ENCODE data around the gene GALNT18. TPM values are rescaled to one million over a fixed set of nuclear protein-coding genes. Genes with fewer than 3 reads are reported as not detected.

GALNT18 gene
- polyA plus RNA-seq, 1 experiment, result 4.8 TPM

DNA sequence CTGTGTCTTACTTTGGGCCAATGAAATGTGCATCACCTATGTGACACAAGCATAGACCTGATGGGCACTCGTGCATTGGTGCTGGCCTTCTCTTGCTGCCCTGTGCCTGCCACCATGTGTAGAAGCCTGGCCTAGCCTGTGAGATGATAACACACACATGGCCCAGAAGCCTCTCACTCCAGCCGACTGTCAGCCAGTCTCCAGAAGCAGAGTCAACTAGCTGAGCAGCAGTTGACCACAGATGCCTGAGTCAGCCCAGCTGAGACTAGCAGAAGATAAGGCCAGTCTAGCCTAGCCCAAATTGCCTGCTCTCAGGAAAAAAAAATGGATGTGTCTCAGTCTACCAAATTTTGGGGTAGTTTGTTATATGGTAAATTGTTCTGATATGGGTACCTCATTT is 314.9 kb downstream of the GALNT18 start:
- ChIA-PET CTCF (no interaction called here), POLR2A (no interaction called here)
- H3K27me3 ChIP-seq (ENCODE audit: control insufficient read depth, insufficient read depth, low read length), result peaks cover 2% of the 10 kb centered on the region
- DNase-seq (ENCODE audit: low read depth, low spot score), result no peak
- H3K9me3 ChIP-seq (ENCODE audit: control insufficient read depth, insufficient read depth, low read length), result no peaks in the 10 kb centered on the region
- TF ChIP-seq, protein P1, sequence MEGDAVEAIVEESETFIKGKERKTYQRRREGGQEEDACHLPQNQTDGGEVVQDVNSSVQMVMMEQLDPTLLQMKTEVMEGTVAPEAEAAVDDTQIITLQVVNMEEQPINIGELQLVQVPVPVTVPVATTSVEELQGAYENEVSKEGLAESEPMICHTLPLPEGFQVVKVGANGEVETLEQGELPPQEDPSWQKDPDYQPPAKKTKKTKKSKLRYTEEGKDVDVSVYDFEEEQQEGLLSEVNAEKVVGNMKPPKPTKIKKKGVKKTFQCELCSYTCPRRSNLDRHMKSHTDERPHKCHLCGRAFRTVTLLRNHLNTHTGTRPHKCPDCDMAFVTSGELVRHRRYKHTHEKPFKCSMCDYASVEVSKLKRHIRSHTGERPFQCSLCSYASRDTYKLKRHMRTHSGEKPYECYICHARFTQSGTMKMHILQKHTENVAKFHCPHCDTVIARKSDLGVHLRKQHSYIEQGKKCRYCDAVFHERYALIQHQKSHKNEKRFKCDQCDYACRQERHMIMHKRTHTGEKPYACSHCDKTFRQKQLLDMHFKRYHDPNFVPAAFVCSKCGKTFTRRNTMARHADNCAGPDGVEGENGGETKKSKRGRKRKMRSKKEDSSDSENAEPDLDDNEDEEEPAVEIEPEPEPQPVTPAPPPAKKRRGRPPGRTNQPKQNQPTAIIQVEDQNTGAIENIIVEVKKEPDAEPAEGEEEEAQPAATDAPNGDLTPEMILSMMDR (IDR thresholded peaks at IDR 0.05; ENCODE audit: low read depth, low read length), result no peak
- H3K4me3 ChIP-seq (ENCODE audit: low read depth, low read length), result no peak overlapping the region
- H3K27ac ChIP-seq (ENCODE audit: low read depth, low read length), result no peak overlapping the region

DNA sequence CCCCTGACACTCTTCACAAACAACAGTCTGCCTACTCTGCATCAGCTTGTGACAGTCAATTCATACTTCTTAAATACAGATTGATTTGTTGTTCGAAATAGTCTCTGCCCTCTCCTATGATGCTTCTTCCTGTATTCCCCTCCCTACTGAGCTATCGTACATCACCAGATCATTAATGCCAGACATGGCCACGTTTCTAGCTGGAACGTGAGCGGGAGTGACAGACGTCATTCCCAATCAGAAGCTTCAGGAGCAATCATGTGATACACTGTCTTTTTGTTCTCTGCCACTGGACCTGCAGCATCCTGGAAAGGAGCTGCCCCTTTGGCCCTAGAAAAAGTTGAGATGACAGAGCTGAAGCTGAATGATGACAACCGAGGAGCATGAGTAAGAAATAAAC is 317.3 kb downstream of the GALNT18 start:
- no peak overlapping the region for H3K4me3 ChIP-seq (ENCODE audit: low read depth, low read length)
- no peak for DNase-seq (ENCODE audit: low read depth, low spot score)
- TF ChIP-seq, protein P1 (IDR thresholded peaks at IDR 0.05; ENCODE audit: low read depth, low read length), result no peak
- POLR2A ChIA-PET, result no interaction called here
- H3K27ac ChIP-seq (ENCODE audit: low read depth, low read length), result no peak overlapping the region
- no peaks in the 10 kb centered on the region for H3K9me3 ChIP-seq (ENCODE audit: control insufficient read depth, insufficient read depth, low read length)
- peaks cover 5% of the 10 kb centered on the region for H3K27me3 ChIP-seq (ENCODE audit: control insufficient read depth, insufficient read depth, low read length)
- CTCF ChIA-PET, result no interaction called here

DNA sequence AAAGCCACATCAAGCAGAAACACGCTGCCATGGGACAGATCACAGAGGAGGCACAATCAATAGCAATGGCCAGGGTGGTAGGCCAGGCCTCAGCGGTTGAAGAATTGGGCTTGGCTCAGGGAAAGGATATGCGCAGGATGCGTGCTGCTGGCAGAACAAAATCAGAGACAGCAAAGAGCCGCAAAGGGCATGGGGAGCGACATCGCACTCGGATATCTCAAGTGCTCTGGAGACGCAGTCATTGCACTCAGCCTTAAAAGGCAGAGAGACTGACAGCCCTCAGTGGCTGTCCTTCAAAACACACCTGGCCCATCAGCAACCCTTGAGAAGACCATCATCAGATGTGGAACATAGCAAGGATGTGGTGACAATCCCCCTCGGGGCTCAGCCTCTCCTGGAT is 319.2 kb downstream of the GALNT18 start:
- TF ChIP-seq, protein P1 (IDR thresholded peaks at IDR 0.05; ENCODE audit: low read depth, low read length), result no peak
- H3K4me3 ChIP-seq (ENCODE audit: low read depth, low read length), result no peak overlapping the region
- no peaks in the 10 kb centered on the region; the same call in 1 of the 2 replicates for H3K9me3 ChIP-seq (ENCODE audit: control insufficient read depth, insufficient read depth, low read length)
- H3K27me3 ChIP-seq (ENCODE audit: control insufficient read depth, insufficient read depth, low read length), result peaks cover 8% of the 10 kb centered on the region
- H3K27ac ChIP-seq (ENCODE audit: low read depth, low read length), result no peak overlapping the region
- ChIA-PET POLR2A (no interaction called here), CTCF (no interaction called here)
- no peak for DNase-seq (ENCODE audit: low read depth, low spot score)

DNA sequence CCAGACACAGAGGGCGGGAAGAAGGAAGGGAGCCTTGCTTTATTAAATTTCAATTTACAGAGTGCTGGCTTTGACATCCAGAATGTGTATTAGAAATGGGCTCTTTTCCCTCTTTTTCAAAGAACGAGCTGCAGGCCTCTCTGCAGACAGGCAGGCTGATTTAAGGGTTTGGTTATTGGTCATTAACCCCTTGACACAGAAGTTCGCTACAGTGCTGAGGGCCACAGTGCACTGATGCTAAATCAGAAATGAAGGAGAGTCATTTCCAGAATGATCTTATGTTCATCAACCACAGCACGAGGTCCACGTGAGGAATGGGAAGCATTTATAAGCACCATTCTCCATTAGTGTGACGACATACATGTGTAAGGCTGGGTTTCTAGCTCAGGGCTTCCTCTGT is 320.6 kb downstream of the GALNT18 start:
- no peak overlapping the region for H3K27ac ChIP-seq (ENCODE audit: low read depth, low read length)
- ChIA-PET CTCF (no interaction called here), POLR2A (no interaction called here)
- DNase-seq (ENCODE audit: low read depth, low spot score), result no peak
- no peaks in the 10 kb centered on the region; the same call in 1 of the 2 replicates for H3K9me3 ChIP-seq (ENCODE audit: control insufficient read depth, insufficient read depth, low read length)
- H3K27me3 ChIP-seq (ENCODE audit: control insufficient read depth, insufficient read depth, low read length), result peaks cover 14% of the 10 kb centered on the region
- H3K4me3 ChIP-seq (ENCODE audit: low read depth, low read length), result no peak overlapping the region
- TF ChIP-seq, protein P1 (IDR thresholded peaks at IDR 0.05; ENCODE audit: low read depth, low read length), result no peak

DNA sequence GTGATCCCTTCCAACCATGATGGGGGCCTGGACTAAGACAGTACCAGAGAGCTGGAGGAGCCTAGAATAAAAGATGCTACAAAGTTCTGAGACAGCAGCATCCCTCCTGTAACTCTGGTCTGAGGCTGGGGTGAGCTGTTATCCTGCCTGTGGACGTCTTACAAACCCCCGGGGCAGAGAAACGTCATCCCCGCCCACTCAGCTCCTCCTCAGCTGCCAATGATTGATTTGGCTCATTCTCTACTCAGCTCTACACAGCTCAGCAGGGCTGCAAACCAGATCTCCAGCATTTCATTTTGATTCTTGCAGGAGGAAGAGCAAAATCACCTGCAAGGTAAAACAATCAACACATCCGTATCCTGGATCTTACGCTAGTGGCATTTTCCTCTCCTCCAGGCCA is 324.2 kb downstream of the GALNT18 start:
- H3K27me3 ChIP-seq (ENCODE audit: control insufficient read depth, insufficient read depth, low read length), result peaks cover 15% of the 10 kb centered on the region
- H3K9me3 ChIP-seq (ENCODE audit: control insufficient read depth, insufficient read depth, low read length), result no peaks in the 10 kb centered on the region; the same call in 1 of the 2 replicates
- DNase-seq (ENCODE audit: low read depth, low spot score), result peak; percentile 11
- H3K4me3 ChIP-seq (ENCODE audit: low read depth, low read length), result no peak overlapping the region
- H3K27ac ChIP-seq (ENCODE audit: low read depth, low read length), result no peak overlapping the region
- POLR2A ChIA-PET, result no interaction called here
- CTCF ChIA-PET, result interaction anchor here (0.6 kb wide), 1 partner anchor 31 kb away, joined by 3 read pairs; no protein-coding TSS in a partner anchor
- TF ChIP-seq, protein P1 (IDR thresholded peaks at IDR 0.05; ENCODE audit: low read depth, low read length), result no peak

Measured in AG04450 (cell line).